H1 (cell line): ENCODE data around the gene SLC48A1. TPM values are rescaled to one million over a fixed set of nuclear protein-coding genes. Genes with fewer than 3 reads are reported as not detected.

Experiments
- ASH2L ChIP-seq: fragments of 200-600, 300-600 bp; sonication (generic); IDR thresholded peaks from one replicate; pipeline ENCODE4 v1.7.1; 2017; ENCODE audit warnings: low read length
- ATF2 ChIP-seq: IDR thresholded peaks from 2 replicates; pipeline ENCODE4 v1.6.1; 2012; ENCODE audit warnings: low read length, inconsistent platforms
- CBX5 ChIP-seq: fragments of 300-800, 300-1000 bp; sonication (generic); IDR thresholded peaks from 2 replicates; pipeline ENCODE4 v1.7.1; 2016; ENCODE audit warnings: antibody characterized with exemption, low read length, low read depth
- CEBPB ChIP-seq: IDR thresholded peaks from 2 replicates; pipeline ENCODE4 v1.6.1; 2012; ENCODE audit warnings: low read depth, low read length
- CHD1 ChIP-seq: IDR thresholded peaks from 2 replicates; pipeline ENCODE4 v1.6.1; 2012; ENCODE audit warnings: low read depth, low read length, improper control_type of control experiment
- E2F6 ChIP-seq: IDR thresholded peaks from 2 replicates; pipeline ENCODE4 v1.6.1; 2012; ENCODE audit warnings: inconsistent platforms
- EGR1 ChIP-seq: IDR thresholded peaks from 2 replicates; pipeline ENCODE4 v1.6.1; 2011; ENCODE audit warnings: low read depth, low read length, borderline replicate concordance
- FOSL1 ChIP-seq: IDR thresholded peaks from 2 replicates; pipeline ENCODE4 v1.6.1; 2011; ENCODE audit warnings: mild to moderate bottlenecking, low read depth, low read length, moderate library complexity; ENCODE audit not compliant: insufficient read depth
- GABPA ChIP-seq: IDR thresholded peaks from 2 replicates; pipeline ENCODE4 v1.6.1; 2011; ENCODE audit warnings: mild to moderate bottlenecking, low read length, moderate library complexity, borderline replicate concordance; ENCODE audit not compliant: insufficient read depth
- JUND ChIP-seq: IDR thresholded peaks from 2 replicates; pipeline ENCODE4 v1.6.1; 2011; ENCODE audit warnings: mild to moderate bottlenecking, improper control_type of control experiment, low read length
- POU5F1 ChIP-seq: IDR thresholded peaks from 2 replicates; pipeline ENCODE4 v1.6.1; 2011; ENCODE audit warnings: low read depth, mild to moderate bottlenecking, low read length, moderate library complexity
- RBBP5 ChIP-seq: IDR thresholded peaks from 2 replicates; pipeline ENCODE4 v1.7.1; 2012; ENCODE audit warnings: low read depth, mild to moderate bottlenecking, inconsistent platforms, low read length, moderate library complexity, borderline replicate concordance
- RFX5 ChIP-seq: IDR thresholded peaks from 2 replicates; pipeline ENCODE4 v1.6.1; 2011; ENCODE audit warnings: low read depth, low read length, improper control_type of control experiment, borderline replicate concordance
- RNF2 ChIP-seq: fragments of 200-900, 300-1000 bp; sonication (generic); IDR thresholded peaks from 2 replicates; pipeline ENCODE4 v1.7.1; 2016; ENCODE audit warnings: borderline replicate concordance, low read depth, mild to moderate bottlenecking, antibody characterized with exemption, low read length; ENCODE audit not compliant: poor library complexity, severe bottlenecking; ENCODE audit errors: missing control alignments
- SIRT6 ChIP-seq: IDR thresholded peaks from one replicate; pipeline ENCODE4 v1.7.1; 2012; ENCODE audit warnings: low read length, inconsistent platforms
- SIX5 ChIP-seq: IDR thresholded peaks from 2 replicates; pipeline ENCODE4 v1.6.1; 2011; ENCODE audit warnings: mild to moderate bottlenecking, low read depth, low read length
- SP2 ChIP-seq: IDR thresholded peaks from 2 replicates; pipeline ENCODE4 v1.6.1; 2012; ENCODE audit warnings: mild to moderate bottlenecking, low read length, inconsistent platforms
- SRF ChIP-seq: IDR thresholded peaks from 2 replicates; pipeline ENCODE4 v1.6.1; 2011; ENCODE audit warnings: mild to moderate bottlenecking, low read depth, low read length, moderate library complexity
- TCF12 ChIP-seq: IDR thresholded peaks from 2 replicates; pipeline ENCODE4 v1.6.1; 2011; ENCODE audit warnings: low read depth, mild to moderate bottlenecking, low read length
- USF2 ChIP-seq: IDR thresholded peaks from 2 replicates; pipeline ENCODE4 v1.6.1; 2011; ENCODE audit warnings: low read length, improper control_type of control experiment
- polyA plus RNA-seq, 7 experiments: library from polyadenylated mRNA; depleted of rRNA in 3 of 7; stranded (reverse) in 5 of 7; unstranded in 2 of 7; fragments of >200 nt in 5 of 7; fragments of 200-250 nt in 2 of 7; gene quantifications; 1 replicate in 5 of 7; 2 replicates in 1 of 7; 4 replicates in 1 of 7; pipeline versions ENCODE4 v1.2.1 to v1.2.3, GENCODE V29; 2011 to 2013; ENCODE audit warnings: missing spikeins in 2 of 7, mixed read lengths in 2 of 7
- total RNA-seq: library from RNA; stranded (reverse); fragmentation: NEBNext Ultra II Directional; extraction: Animal tissue kit (Norgen Biotek cat#: 25700); gene quantifications from 2 replicates; pipeline ENCODE4 v1.2.1, GENCODE V29; 2021

The SLC48A1 gene
- total and polyA plus RNA-seq, 2 of the 8 experiments (the other 6 are each of a cell fraction or from before 2014, with no cell fraction given): 9.5 to 14.1 TPM

GRCh38 chr12:47758834-47759690 is 14.0 kb upstream of the SLC48A1 start, which contains the start of gene RAPGEF3 (continued):
- TF ChIP-seq RFX5: no peak
- TF ChIP-seq RBBP5: peak; percentile 33; the same call in 1 of the 2 replicates
- no peak for TF ChIP-seq CBX5
- no peak for TF ChIP-seq SIX5
- TF ChIP-seq SP2: no peak
- TF ChIP-seq ASH2L: no peak
- TF ChIP-seq CEBPB: no peak
- TF ChIP-seq RNF2: no peak
- no peak for TF ChIP-seq FOSL1
- peak; percentile 74 for TF ChIP-seq JUND
- TF ChIP-seq USF2: peak; percentile 54; the same call in 1 of the 2 replicates
- no peak for TF ChIP-seq SRF
- no peak for TF ChIP-seq CHD1
- TF ChIP-seq TCF12: no peak
- peak; percentile 62; the same call in 1 of the 2 replicates for TF ChIP-seq E2F6
- TF ChIP-seq POU5F1: no peak
- TF ChIP-seq ATF2: no peak
- no peak for TF ChIP-seq EGR1
- no peak for TF ChIP-seq SIRT6
- no peak for TF ChIP-seq GABPA
